HG02588 (cell line): ENCODE measurements around the gene RPUSD1.
A peak's percentile ranks its signal among the peaks of the same experiment; 100 is the strongest.
"Not testable (repeated sequence)": the region's sequence is repeated elsewhere in the genome, so short reads cannot be mapped to it uniquely, and the experiment has no call there.

Experiments
- ATAC-seq: cut with Tn5 transposase; IDR thresholded peaks from one replicate; pipeline ENCODE4 v1.9.1; 2021; ENCODE audit warnings: mild to moderate bottlenecking, moderate library complexity; ENCODE audit not compliant: unreplicated experiment

Gene RPUSD1

GRCh38 chr16:751152-752006, 36.8 kb downstream of the RPUSD1 start:
- no peak for ATAC-seq

GRCh38 chr16:750485-750884, 37.7 kb downstream of the RPUSD1 start:
- ATAC-seq = no peak

- ATAC-seq = no peak
These were observed 39.2 kb downstream of the RPUSD1 start for GRCh38 chr16:749010-749409.

GRCh38 chr16:747978-748746, 40.0 kb downstream of the RPUSD1 start:
- no peak for ATAC-seq

- ATAC-seq = no peak
These were observed 41.5 kb downstream of the RPUSD1 start for GRCh38 chr16:746637-747036.

- no peak for ATAC-seq
These were observed 42.4 kb downstream of the RPUSD1 start for GRCh38 chr16:745739-746138.

GRCh38 chr16:743794-744500, 44.2 kb downstream of the RPUSD1 start:
- no peak for ATAC-seq

- ATAC-seq = not testable (repeated sequence)
These were observed 45.3 kb downstream of the RPUSD1 start for GRCh38 chr16:742894-743293.

- ATAC-seq = no peak
These were observed 46.1 kb downstream of the RPUSD1 start for GRCh38 chr16:741986-742629.

- peak; percentile 60 for ATAC-seq
These were observed 47.2 kb downstream of the RPUSD1 start, which contains the start of gene CIAO3 for GRCh38 chr16:740764-741505. Gene CIAO3 (minus strand): TSS chr16:740997. CDS start chr16:740985, 12 bp downstream.

GRCh38 chr16:740459-740763, 47.8 kb downstream of the RPUSD1 start:
- peak; percentile 15 for ATAC-seq

GRCh38 chr16:739560-740458, 48.4 kb downstream of the RPUSD1 start:
- ATAC-seq = no peak

- ATAC-seq = no peak
These were observed 51.2 kb downstream of the RPUSD1 start for GRCh38 chr16:736936-737481.

GRCh38 chr16:735982-736453, 52.2 kb downstream of the RPUSD1 start:
- ATAC-seq = no peak

- no peak for ATAC-seq
These were observed 53.0 kb downstream of the RPUSD1 start for GRCh38 chr16:734981-735881.
